GM19099 (cell line): Measurements from ENCODE around the gene TFF1.

Source experiments
- POLR2A ChIP-seq: IDR thresholded peaks from 3 replicates; pipeline ENCODE4 v1.6.1; 2011; ENCODE audit warnings: low read depth; ENCODE audit not compliant: insufficient read length; ENCODE audit errors: extremely low read depth

Gene TFF1

GRCh38 chr21:42336054-42336453 lies 30.3 kb downstream of the TFF1 start:
- no peak for TF ChIP-seq POLR2A

GRCh38 chr21:42332557-42333317 lies 33.6 kb downstream of the TFF1 start:
- TF ChIP-seq POLR2A, result no peak

- no peak for TF ChIP-seq POLR2A
Observed at GRCh38 chr21:42331660-42332059, 34.7 kb downstream of the TFF1 start.

GRCh38 chr21:42330380-42331371 lies 35.7 kb downstream of the TFF1 start:
- no peak for TF ChIP-seq POLR2A

- no peak for TF ChIP-seq POLR2A
Observed at GRCh38 chr21:42324896-42325295, 41.4 kb downstream of the TFF1 start.

- no peak for TF ChIP-seq POLR2A
Observed at GRCh38 chr21:42321845-42322244, 44.5 kb downstream of the TFF1 start.

GRCh38 chr21:42321231-42321630 lies 45.1 kb downstream of the TFF1 start:
- TF ChIP-seq POLR2A, result no peak

GRCh38 chr21:42320791-42321190 lies 45.5 kb downstream of the TFF1 start:
- TF ChIP-seq POLR2A, result no peak

- no peak for TF ChIP-seq POLR2A
Observed at GRCh38 chr21:42319851-42320572, 46.3 kb downstream of the TFF1 start.

GRCh38 chr21:42319376-42319775 lies 47.0 kb downstream of the TFF1 start:
- TF ChIP-seq POLR2A, result no peak

GRCh38 chr21:42317826-42318746 lies 48.2 kb downstream of the TFF1 start:
- no peak for TF ChIP-seq POLR2A

- no peak for TF ChIP-seq POLR2A
Observed at GRCh38 chr21:42317341-42317741, 49.0 kb downstream of the TFF1 start.

GRCh38 chr21:42316891-42317290 lies 49.4 kb downstream of the TFF1 start:
- TF ChIP-seq POLR2A, result no peak

GRCh38 chr21:42315296-42315891 lies 50.9 kb downstream of the TFF1 start, which contains the start of gene TFF3:
Gene TFF3 (minus strand): TSS chr21:42315409. CDS start chr21:42315374, 35 bp downstream.
- TF ChIP-seq POLR2A, result no peak
